HG03095 (cell line): ENCODE results near the gene SRD5A3.

Experiments
- ATAC-seq: cut with Tn5 transposase; IDR thresholded peaks from one replicate; pipeline ENCODE4 v1.9.1; 2021; ENCODE audit warnings: moderate library complexity; ENCODE audit not compliant: unreplicated experiment

The SRD5A3 gene

GRCh38 chr4:55406545-55406944 lies 60.5 kb downstream of the SRD5A3 start:
- ATAC-seq: no peak

DNA sequence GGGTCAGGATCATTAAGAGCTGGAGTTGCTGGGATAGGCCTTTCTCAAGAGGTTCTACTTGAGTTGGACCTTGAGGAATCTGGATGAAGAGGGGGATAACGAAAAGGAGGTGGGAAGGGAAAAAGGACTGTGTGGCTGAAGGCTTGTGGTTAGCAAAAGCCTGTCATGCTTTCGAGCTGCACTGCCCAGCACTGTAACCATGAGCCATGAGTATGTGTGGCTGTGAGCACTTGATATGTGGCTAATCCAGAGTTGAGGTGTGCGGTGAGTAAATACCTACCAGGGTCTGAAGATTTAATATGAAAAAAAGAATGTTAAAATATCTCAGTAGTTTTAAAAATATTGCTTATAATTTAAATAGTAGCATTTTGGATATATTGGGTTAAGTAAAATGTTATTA lies 61.1 kb downstream of the SRD5A3 start:
- ATAC-seq: no peak

DNA sequence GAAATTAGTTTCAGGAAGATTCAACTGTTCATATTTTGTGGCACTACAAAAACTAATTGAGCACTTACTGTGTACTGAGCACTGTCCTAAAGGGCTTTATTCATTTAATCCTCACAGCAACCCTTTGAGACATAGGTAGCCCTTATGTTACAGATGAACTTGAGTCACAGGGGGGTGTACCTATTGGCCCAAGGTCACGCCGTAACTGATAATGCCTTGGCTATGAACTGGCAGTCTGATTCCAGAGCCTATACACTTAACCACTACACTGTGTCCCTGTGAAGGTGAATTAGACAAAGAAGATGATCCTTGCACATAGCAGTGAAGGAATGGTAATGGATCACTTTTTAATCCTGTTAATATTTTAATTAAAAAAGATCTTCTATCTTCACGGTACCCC lies 61.7 kb downstream of the SRD5A3 start:
- ATAC-seq: no peak

DNA sequence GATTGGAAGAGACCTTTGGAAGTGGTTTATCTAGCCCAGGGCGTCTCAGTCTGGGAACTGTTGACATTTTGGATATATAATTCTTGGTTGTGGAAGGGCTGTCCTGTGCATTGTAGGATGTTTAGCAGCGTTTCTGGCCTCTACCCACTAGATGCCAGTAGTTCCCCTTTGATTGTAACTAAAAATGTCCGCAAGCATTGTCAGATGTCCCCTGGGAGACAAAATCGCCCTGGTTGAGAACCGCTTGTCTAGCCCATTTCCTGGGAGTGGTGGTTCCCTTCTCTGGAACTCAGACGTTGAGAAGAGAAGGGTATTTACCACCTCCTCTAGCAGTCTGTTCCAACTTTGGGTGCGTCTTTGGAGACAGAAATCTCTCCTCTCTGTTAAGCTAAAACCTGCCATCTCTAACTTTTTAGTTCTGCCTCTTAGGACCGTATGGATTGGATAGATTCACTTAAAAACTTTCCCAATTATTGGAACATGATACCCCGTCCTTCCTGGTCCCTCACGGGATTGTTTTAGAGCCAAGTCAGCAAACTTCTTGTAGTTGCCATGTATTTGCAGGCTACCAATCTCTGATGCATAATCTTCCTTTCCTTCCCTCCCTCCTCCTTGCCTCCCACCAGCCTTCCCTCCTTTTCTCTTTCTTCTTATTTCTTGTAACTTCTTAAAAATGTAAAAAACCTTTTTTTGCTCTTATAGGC lies 63.6 kb downstream of the SRD5A3 start:
- peak; percentile 85 for ATAC-seq

- no peak for ATAC-seq
Observed at GRCh38 chr4:55410431-55410830, 64.4 kb downstream of the SRD5A3 start.

- no peak for ATAC-seq
Observed at GRCh38 chr4:55411621-55412020, 65.6 kb downstream of the SRD5A3 start.

DNA sequence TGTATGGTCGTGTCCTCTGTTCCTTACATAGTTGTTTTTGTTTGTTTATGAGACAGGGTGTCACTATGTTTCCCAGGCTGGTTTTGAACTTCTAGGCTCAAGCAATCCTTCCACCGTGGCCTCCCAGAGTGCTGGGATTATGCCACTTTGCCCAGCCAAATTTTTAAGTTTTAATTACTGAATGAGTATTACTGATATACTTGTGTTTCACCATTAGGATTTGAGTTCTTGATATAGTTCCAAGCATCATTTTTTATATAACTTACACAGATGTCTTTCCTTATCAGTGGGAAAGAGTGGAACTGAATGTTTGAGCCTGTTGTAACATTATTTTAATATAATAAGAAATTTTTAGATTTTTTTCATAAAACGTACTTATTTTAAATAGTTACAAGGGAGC lies 70.1 kb downstream of the SRD5A3 start:
- ATAC-seq: no peak
